ENCODE measurements around the gene CES1. TPM values are rescaled to one million over a fixed set of nuclear protein-coding genes. Genes with fewer than 3 reads are reported as not detected.

The CES1 gene
- total and polyA plus RNA-seq, 10 of the 15 experiments (the other 5 are each of a cell fraction or from before 2014, with no cell fraction given) = 0.08 to 0.69 (median 0.27) TPM; not detected in 6

- Histone ChIP-seq H3K9ac (ENCODE audit: control insufficient read depth, insufficient read depth, low read length) (no peak within 1 kb of the TSS), H3K4me2 (ENCODE audit: control insufficient read depth, insufficient read depth) (no peak within 1 kb of the TSS), H3K79me2 (ENCODE audit: control insufficient read depth, insufficient read depth, low read length) (no peaks in the 10 kb centered on the region), H3K4me1 (ENCODE audit: control insufficient read depth, insufficient read depth, low read length) (no peaks in the 10 kb centered on the region), H2AFZ (ENCODE audit: control insufficient read depth, low read depth, low read length) (no peak within 1 kb of the TSS), H3K27ac (ENCODE audit: control insufficient read depth, insufficient read depth) (no peak within 1 kb of the TSS), H4K20me1 (ENCODE audit: control insufficient read depth, insufficient read depth) (no peaks in the 10 kb centered on the region), H3K36me3 (ENCODE audit: control insufficient read depth in 2 of 2, insufficient read depth in 2 of 2, low read length in 1 of 2) (no peaks in the 10 kb centered on the region), H3K27me3 (replicated peaks in 1 of 2; ENCODE audit: control insufficient read depth in 2 of 2, insufficient read depth in 2 of 2, low read length in 1 of 2) (no peaks in the 10 kb centered on the region; a peak in 1 of 4 replicates), H3K9me3 (replicated peaks; ENCODE audit: control insufficient read depth, insufficient read depth, low read length) (no peaks in the 10 kb centered on the region), H3K4me3 (no peak within 1 kb of the TSS)
- FAIRE-seq = no peak
- no peak for ATAC-seq
- no peak for DNase-seq (ENCODE audit: low read depth, low spot score)
- 0% methylated on average over 2 of the region's 2 CpGs for WGBS (ENCODE audit: insufficient coverage, insufficient replicate concordance, low lambda C conversion rate, missing lambda C conversion rate)
- SMC1A ChIA-PET (ENCODE audit: uncharacterized antibody, unreplicated experiment) = no interaction called here
- CTCF ChIA-PET = interaction anchor here (0.9 kb wide), 1 partner anchor 149 kb away, joined by 3 read pairs; no protein-coding TSS in a partner anchor
- POLR2A ChIA-PET = no interaction called here
- in situ Hi-C loops (cut with MboI) = no loop called here
- intact Hi-C loops (cut with micrococcal nuclease; ENCODE audit: unreplicated experiment) = no loop called here
- no TSS peak for BruUV-seq (replicated peaks)
- RAD21 ChIA-PET (ENCODE audit: unreplicated experiment) = no interaction called here
- TF ChIP-seq ZNF207 (IDR thresholded peaks at IDR 0.05; ENCODE audit: borderline replicate concordance) (no peak), ZZZ3 (IDR thresholded peaks at IDR 0.05; ENCODE audit: control insufficient read depth, insufficient read length, low read depth) (no peak), ETV6 (conservative IDR thresholded peaks at IDR 0.05 in 1 of 2, IDR thresholded peaks at IDR 0.05 in 1 of 2; ENCODE audit: borderline replicate concordance in 1 of 2, low read depth in 1 of 2) (no peak), PAX8 (IDR thresholded peaks at IDR 0.05) (no peak), RAD51 (IDR thresholded peaks at IDR 0.05) (no peak), EED (IDR thresholded peaks at IDR 0.05; ENCODE audit: low read depth) (no peak), RELB (IDR thresholded peaks at IDR 0.05; ENCODE audit: low read depth) (no peak), RELA (IDR thresholded peaks at IDR 0.05; ENCODE audit: borderline replicate concordance, partially characterized antibody) (no peak), STAT3 (IDR thresholded peaks at IDR 0.05; ENCODE audit: low read depth, low read length) (no peak), BCL3 (IDR thresholded peaks at IDR 0.05; ENCODE audit: borderline replicate concordance, insufficient read depth, low read depth, low read length, poor library complexity, severe bottlenecking) (no peak), POU2F2 (IDR thresholded peaks at IDR 0.05; ENCODE audit: borderline replicate concordance, low read depth, low read length) (no peak), SMAD5 (IDR thresholded peaks at IDR 0.05; ENCODE audit: low read depth) (no peak), SIN3A (IDR thresholded peaks at IDR 0.05; ENCODE audit: low read depth, low read length) (no peak)
- TF ChIP-seq, protein P1, sequence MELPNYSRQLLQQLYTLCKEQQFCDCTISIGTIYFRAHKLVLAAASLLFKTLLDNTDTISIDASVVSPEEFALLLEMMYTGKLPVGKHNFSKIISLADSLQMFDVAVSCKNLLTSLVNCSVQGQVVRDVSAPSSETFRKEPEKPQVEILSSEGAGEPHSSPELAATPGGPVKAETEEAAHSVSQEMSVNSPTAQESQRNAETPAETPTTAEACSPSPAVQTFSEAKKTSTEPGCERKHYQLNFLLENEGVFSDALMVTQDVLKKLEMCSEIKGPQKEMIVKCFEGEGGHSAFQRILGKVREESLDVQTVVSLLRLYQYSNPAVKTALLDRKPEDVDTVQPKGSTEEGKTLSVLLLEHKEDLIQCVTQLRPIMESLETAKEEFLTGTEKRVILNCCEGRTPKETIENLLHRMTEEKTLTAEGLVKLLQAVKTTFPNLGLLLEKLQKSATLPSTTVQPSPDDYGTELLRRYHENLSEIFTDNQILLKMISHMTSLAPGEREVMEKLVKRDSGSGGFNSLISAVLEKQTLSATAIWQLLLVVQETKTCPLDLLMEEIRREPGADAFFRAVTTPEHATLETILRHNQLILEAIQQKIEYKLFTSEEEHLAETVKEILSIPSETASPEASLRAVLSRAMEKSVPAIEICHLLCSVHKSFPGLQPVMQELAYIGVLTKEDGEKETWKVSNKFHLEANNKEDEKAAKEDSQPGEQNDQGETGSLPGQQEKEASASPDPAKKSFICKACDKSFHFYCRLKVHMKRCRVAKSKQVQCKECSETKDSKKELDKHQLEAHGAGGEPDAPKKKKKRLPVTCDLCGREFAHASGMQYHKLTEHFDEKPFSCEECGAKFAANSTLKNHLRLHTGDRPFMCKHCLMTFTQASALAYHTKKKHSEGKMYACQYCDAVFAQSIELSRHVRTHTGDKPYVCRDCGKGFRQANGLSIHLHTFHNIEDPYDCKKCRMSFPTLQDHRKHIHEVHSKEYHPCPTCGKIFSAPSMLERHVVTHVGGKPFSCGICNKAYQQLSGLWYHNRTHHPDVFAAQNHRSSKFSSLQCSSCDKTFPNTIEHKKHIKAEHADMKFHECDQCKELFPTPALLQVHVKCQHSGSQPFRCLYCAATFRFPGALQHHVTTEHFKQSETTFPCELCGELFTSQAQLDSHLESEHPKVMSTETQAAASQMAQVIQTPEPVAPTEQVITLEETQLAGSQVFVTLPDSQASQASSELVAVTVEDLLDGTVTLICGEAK (IDR thresholded peaks at IDR 0.05; ENCODE audit: borderline replicate concordance) = no peak
- TF ChIP-seq, protein P2, sequence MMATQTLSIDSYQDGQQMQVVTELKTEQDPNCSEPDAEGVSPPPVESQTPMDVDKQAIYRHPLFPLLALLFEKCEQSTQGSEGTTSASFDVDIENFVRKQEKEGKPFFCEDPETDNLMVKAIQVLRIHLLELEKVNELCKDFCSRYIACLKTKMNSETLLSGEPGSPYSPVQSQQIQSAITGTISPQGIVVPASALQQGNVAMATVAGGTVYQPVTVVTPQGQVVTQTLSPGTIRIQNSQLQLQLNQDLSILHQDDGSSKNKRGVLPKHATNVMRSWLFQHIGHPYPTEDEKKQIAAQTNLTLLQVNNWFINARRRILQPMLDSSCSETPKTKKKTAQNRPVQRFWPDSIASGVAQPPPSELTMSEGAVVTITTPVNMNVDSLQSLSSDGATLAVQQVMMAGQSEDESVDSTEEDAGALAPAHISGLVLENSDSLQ (IDR thresholded peaks at IDR 0.05) = no peak
These were observed 42.4 kb upstream of the CES1 start, which contains the start of gene CES5A for GRCh38 chr16:55875273-55875672. TSS of gene CES5A (minus strand) at chr16:55875373. CDS start at chr16:55875221, 152 bp downstream.
